ENCODE data around the gene CERS3. TPM values are rescaled to one million over a fixed set of nuclear protein-coding genes. Genes with fewer than 3 reads are reported as not detected.

The CERS3 gene
- total RNA-seq, 1 donor: not detected

GRCh38 chr15:100493213-100493612, 35.5 kb downstream of the CERS3 start:
- H3K4me3 ChIP-seq (ENCODE audit: insufficient read depth, low read length): no peak overlapping the region
- H3K9me3 ChIP-seq (ENCODE audit: low read depth, low read length): no peaks in the 10 kb centered on the region
- no peaks in the 10 kb centered on the region for H3K79me2 ChIP-seq (ENCODE audit: insufficient read depth, low read length)
- no peaks in the 10 kb centered on the region for H4K20me1 ChIP-seq (ENCODE audit: insufficient read depth, low read length)
- H3K4me2 ChIP-seq (ENCODE audit: insufficient read depth, low read length): no peak overlapping the region
- DNase-seq (ENCODE audit: insufficient read length, low spot score, missing footprints): no peak
- H3K27me3 ChIP-seq (ENCODE audit: insufficient read depth, low read length): no peaks in the 10 kb centered on the region
- H3K36me3 ChIP-seq (ENCODE audit: insufficient read depth, low read length): no peaks in the 10 kb centered on the region
- no peak overlapping the region for H3K27ac ChIP-seq (ENCODE audit: low read depth, low read length)
- no peak for TF ChIP-seq CTCF (IDR thresholded peaks at IDR 0.05; ENCODE audit: extremely low read depth, low read depth, low read length)
- H3K4me1 ChIP-seq (ENCODE audit: insufficient read depth, low read length): no peaks in the 10 kb centered on the region
- H2AFZ ChIP-seq (ENCODE audit: low read length): no peak overlapping the region

GRCh38 chr15:100484443-100484842, 44.3 kb downstream of the CERS3 start:
- H3K79me2 ChIP-seq (ENCODE audit: insufficient read depth, low read length): no peaks in the 10 kb centered on the region
- H3K4me2 ChIP-seq (ENCODE audit: insufficient read depth, low read length): no peak overlapping the region
- H2AFZ ChIP-seq (ENCODE audit: low read length): no peak overlapping the region
- no peaks in the 10 kb centered on the region for H3K27me3 ChIP-seq (ENCODE audit: insufficient read depth, low read length)
- DNase-seq (ENCODE audit: insufficient read length, low spot score, missing footprints): no peak
- no peaks in the 10 kb centered on the region for H4K20me1 ChIP-seq (ENCODE audit: insufficient read depth, low read length)
- H3K9me3 ChIP-seq (ENCODE audit: low read depth, low read length): no peaks in the 10 kb centered on the region
- H3K27ac ChIP-seq (ENCODE audit: low read depth, low read length): no peak overlapping the region
- TF ChIP-seq CTCF (IDR thresholded peaks at IDR 0.05; ENCODE audit: extremely low read depth, low read depth, low read length): no peak
- H3K36me3 ChIP-seq (ENCODE audit: insufficient read depth, low read length): no peaks in the 10 kb centered on the region
- no peaks in the 10 kb centered on the region for H3K4me1 ChIP-seq (ENCODE audit: insufficient read depth, low read length)
- H3K4me3 ChIP-seq (ENCODE audit: insufficient read depth, low read length): no peak overlapping the region

- Histone ChIP-seq H2AFZ (ENCODE audit: low read length) (no peak overlapping the region), H3K27me3 (ENCODE audit: insufficient read depth, low read length) (no peaks in the 10 kb centered on the region), H3K36me3 (ENCODE audit: insufficient read depth, low read length) (no peaks in the 10 kb centered on the region), H3K4me3 (ENCODE audit: insufficient read depth, low read length) (no peak overlapping the region), H3K27ac (ENCODE audit: low read depth, low read length) (no peak overlapping the region), H4K20me1 (ENCODE audit: insufficient read depth, low read length) (no peaks in the 10 kb centered on the region), H3K4me2 (ENCODE audit: insufficient read depth, low read length) (no peak overlapping the region), H3K79me2 (ENCODE audit: insufficient read depth, low read length) (no peaks in the 10 kb centered on the region), H3K4me1 (ENCODE audit: insufficient read depth, low read length) (no peaks in the 10 kb centered on the region), H3K9me3 (ENCODE audit: low read depth, low read length) (no peaks in the 10 kb centered on the region)
- no peak for TF ChIP-seq CTCF (IDR thresholded peaks at IDR 0.05; ENCODE audit: extremely low read depth, low read depth, low read length)
- DNase-seq (ENCODE audit: insufficient read length, low spot score, missing footprints): no peak
Measured at GRCh38 chr15:100483370-100483769, 45.4 kb downstream of the CERS3 start.

- no peaks in the 10 kb centered on the region for H3K9me3 ChIP-seq (ENCODE audit: low read depth, low read length)
- TF ChIP-seq CTCF (IDR thresholded peaks at IDR 0.05; ENCODE audit: extremely low read depth, low read depth, low read length): no peak
- H3K36me3 ChIP-seq (ENCODE audit: insufficient read depth, low read length): no peaks in the 10 kb centered on the region
- no peak overlapping the region for H3K27ac ChIP-seq (ENCODE audit: low read depth, low read length)
- H3K4me1 ChIP-seq (ENCODE audit: insufficient read depth, low read length): no peaks in the 10 kb centered on the region
- no peak overlapping the region for H3K4me2 ChIP-seq (ENCODE audit: insufficient read depth, low read length)
- no peak for DNase-seq (ENCODE audit: insufficient read length, low spot score, missing footprints)
- H4K20me1 ChIP-seq (ENCODE audit: insufficient read depth, low read length): no peaks in the 10 kb centered on the region
- H3K27me3 ChIP-seq (ENCODE audit: insufficient read depth, low read length): no peaks in the 10 kb centered on the region
- no peaks in the 10 kb centered on the region for H3K79me2 ChIP-seq (ENCODE audit: insufficient read depth, low read length)
- no peak overlapping the region for H3K4me3 ChIP-seq (ENCODE audit: insufficient read depth, low read length)
- H2AFZ ChIP-seq (ENCODE audit: low read length): no peak overlapping the region
Measured at GRCh38 chr15:100476805-100477204, 51.9 kb downstream of the CERS3 start.

Data from osteoblast (primary cell).